GM20000 (cell line): ENCODE measurements around the gene RUNX1.
A peak's percentile ranks its signal among the peaks of the same experiment; 100 is the strongest.

Source experiments
- DNase-seq: peaks from one replicate; pipeline ENCODE4 v3.0.0; 2012; ENCODE audit warnings: low spot score
- TF ChIP-seq, protein P1 (sequence below): IDR thresholded peaks from 2 replicates; pipeline ENCODE4 v1.5.1; 2012; ENCODE audit warnings: mild to moderate bottlenecking, control low read depth; ENCODE audit errors: extremely low read depth, missing control alignments

Gene RUNX1

DNA sequence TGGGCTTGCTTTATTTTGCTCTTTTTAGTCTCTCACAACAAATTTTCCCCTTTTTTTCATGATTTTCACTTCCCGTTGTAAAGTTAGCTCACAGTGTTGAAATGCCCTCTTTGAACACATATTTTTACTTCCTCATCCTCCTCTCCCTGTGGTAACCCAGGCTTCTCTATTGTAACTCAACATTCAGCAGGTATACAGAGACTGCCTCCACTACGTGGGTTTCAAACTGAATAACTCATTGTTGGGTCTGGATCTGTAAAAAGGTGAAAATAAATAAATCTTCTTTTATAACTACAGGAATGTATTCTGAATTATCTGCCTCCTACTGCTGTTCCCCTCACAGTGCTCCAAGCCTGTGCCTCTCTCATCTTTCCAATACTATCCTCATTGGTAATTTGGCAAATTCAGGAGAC is 166.4 kb downstream of the RUNX1 start:
- TF ChIP-seq, protein P1, sequence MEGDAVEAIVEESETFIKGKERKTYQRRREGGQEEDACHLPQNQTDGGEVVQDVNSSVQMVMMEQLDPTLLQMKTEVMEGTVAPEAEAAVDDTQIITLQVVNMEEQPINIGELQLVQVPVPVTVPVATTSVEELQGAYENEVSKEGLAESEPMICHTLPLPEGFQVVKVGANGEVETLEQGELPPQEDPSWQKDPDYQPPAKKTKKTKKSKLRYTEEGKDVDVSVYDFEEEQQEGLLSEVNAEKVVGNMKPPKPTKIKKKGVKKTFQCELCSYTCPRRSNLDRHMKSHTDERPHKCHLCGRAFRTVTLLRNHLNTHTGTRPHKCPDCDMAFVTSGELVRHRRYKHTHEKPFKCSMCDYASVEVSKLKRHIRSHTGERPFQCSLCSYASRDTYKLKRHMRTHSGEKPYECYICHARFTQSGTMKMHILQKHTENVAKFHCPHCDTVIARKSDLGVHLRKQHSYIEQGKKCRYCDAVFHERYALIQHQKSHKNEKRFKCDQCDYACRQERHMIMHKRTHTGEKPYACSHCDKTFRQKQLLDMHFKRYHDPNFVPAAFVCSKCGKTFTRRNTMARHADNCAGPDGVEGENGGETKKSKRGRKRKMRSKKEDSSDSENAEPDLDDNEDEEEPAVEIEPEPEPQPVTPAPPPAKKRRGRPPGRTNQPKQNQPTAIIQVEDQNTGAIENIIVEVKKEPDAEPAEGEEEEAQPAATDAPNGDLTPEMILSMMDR = no peak
- peak; percentile 47 for DNase-seq

DNA sequence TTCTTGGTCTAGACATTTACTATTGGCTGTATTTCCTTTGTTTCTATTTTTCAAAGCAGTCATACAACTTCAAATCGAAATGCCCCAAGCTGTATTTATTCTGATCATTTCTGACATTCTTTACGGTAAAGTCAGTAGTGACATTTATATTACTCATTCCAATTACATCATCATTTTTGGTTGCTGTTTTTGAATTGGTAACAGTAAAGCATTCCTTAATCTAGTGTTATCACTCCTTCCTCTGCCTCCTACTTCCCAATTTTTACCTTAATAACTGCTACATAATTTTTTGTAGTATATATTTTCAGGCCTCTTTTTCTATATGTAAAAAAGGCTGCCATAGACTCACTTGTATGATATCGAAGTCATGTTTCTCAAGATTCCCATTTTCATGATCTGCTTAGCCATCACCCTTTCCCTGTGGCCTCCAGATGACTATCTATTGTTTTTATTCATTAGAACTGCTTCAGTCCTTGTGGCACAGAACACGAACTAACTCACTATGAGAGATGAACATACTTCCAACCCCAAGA is 167.2 kb downstream of the RUNX1 start:
- no peak for DNase-seq
- TF ChIP-seq, protein P1 = no peak

DNA sequence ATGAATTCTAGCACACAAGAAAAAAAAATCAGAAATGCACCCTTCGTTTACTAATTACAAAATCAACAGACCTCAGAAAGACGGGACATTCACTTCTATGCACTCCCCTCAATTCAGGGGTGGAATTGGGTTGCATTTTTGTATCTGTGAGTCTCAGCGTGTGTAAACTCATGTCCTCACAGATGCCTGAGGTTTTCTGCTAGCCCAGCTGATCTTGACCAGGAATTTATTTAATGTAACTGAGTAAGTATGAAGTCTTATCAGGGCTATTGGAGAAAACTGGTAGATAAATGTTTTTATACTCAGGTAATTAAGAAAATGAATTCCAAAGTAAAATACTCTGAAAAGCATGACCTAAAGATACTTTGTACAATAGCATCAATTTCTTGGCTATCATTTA is 167.7 kb downstream of the RUNX1 start:
- no peak for DNase-seq
- TF ChIP-seq, protein P1 = no peak

DNA sequence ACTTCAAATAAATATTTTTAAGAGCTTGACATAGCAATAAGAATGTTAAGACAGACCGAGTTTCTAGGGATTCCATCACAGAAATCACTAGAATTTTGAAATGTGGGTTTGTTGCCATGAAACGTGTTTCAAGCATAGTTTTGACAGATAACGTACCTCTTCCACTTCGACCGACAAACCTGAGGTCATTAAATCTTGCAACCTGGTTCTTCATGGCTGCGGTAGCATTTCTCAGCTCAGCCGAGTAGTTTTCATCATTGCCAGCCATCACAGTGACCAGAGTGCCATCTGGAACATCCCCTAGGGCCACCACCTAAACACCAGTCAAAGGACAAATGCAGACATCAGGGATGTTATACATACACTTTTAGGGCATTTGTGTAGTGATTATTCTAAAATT is 168.7 kb downstream of the RUNX1 start:
- DNase-seq = no peak
- TF ChIP-seq, protein P1 = no peak

DNA sequence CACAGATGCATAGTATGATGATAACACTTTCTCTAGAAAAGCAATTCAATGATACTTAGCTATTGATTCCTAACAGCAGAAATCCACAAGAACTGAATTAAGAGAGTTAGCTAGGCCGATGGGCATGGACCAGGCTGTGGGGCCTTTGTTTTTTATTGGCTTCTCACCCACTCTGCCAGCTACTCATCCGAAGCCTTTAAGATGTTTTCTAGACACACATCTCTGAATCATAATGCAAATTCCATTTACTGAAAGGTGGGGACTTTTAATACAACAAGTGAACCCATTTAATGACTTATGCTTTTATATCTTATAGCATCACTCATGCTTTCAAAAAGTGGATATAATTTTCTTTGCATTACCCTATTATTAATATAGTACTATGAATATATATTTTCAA is 170.2 kb downstream of the RUNX1 start:
- TF ChIP-seq, protein P1 = no peak
- DNase-seq = no peak

DNA sequence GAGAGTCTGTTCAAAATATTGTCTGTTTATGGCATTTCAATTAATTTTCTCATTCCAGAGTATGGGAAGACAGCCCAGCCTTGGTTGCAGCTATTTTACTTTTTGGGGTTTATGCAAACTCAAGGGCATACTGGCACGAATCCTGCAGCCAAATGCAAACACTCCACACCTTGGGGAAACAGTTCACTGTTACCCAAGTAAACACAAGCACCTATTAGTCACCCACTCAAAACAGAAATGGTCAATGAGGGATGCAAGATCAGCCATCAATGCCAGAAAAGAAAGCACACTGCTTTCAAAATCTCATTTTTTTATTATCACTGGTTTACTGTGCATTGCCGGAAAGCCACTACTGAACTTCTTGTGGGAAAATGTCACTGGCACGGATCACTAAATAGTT is 170.6 kb downstream of the RUNX1 start:
- no peak for DNase-seq
- TF ChIP-seq, protein P1 = no peak

DNA sequence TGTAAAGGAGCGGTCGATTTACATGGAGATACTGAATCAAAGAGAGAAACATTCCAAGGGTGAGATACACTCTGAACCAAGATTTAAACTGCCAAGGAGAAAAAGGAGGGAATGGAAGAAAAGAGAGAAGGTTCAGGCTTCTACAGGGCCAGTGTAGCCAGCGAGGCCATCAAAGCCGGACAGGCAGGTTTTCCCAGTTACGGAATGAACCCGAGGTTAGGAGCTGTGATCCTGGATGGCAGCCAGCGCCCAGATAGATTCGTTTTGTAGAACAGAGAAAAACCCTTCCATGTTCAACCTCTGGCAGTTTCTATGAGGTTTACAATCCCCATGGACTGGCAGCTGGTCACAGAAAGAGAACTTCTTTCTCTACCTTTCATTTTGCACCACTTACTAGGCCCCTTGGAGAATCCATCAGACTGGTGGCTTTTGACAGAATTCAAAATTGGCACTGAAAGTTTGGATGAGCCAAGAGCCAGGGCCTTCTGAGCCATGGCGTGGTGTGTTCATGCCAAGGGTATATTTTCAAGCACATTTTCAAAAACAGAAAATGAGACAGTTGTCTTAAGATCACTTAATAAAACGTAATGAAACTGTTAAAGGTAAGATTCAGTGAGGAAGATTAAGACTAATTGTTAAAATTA is 171.5 kb downstream of the RUNX1 start:
- TF ChIP-seq, protein P1 = no peak
- no peak for DNase-seq
